Measurements from ENCODE around the gene NHLRC4.

GRCh38 chr16:519425-519824, 47.4 kb upstream of the NHLRC4 start:
- TF ChIP-seq CTCF (IDR thresholded peaks at IDR 0.05; ENCODE audit: low read depth, low read length, missing input control) (no peak), EGR1 (IDR thresholded peaks at IDR 0.05; ENCODE audit: low read depth in 2 of 2) (no peak), JUND (IDR thresholded peaks at IDR 0.05) (no peak), SP1 (IDR thresholded peaks at IDR 0.05) (no peak), MAX (IDR thresholded peaks at IDR 0.05) (no peak), RAD21 (IDR thresholded peaks at IDR 0.05) (no peak), TAF1 (conservative IDR thresholded peaks at IDR 0.05) (no peak), REST (IDR thresholded peaks at IDR 0.05) (no peak), RXRA (IDR thresholded peaks at IDR 0.05) (no peak), GABPA (IDR thresholded peaks at IDR 0.05 in 1 of 2, conservative IDR thresholded peaks at IDR 0.05 in 1 of 2) (no peak), HNF4A (conservative IDR thresholded peaks at IDR 0.05) (no peak), NR2F2 (IDR thresholded peaks at IDR 0.05) (no peak)

Measured in liver (tissue), 3 donors.